Activated CD4-positive, alpha-beta T cell treated with anti-CD3 and anti-CD28 coated beads for 36 hours (primary cell): Measurements from ENCODE around the gene C1orf122. TPM values are rescaled to one million over a fixed set of nuclear protein-coding genes. Genes with fewer than 3 reads are reported as not detected.

ENCODE experiments used
- ATAC-seq: fragments of 200-7000 bp; cut with Tn5 transposase; one replicate; pipeline ENCODE4 v1.10.0; 2021; ENCODE audit warnings: mild to moderate bottlenecking, moderate library complexity
- CTCF ChIA-PET: fragments of 350-600 bp; sonication (Branson Sonifier 250); formaldehyde crosslinking; loops from one replicate; lab custom pipeline; 2021; ENCODE audit warnings: antibody characterized with exemption; lab: Charles Lee
- POLR2A ChIA-PET: fragments of 350-600 bp; sonication (Branson Sonifier 250); formaldehyde crosslinking; loops from one replicate; lab custom pipeline; 2021; ENCODE audit warnings: antibody characterized with exemption, inconsistent platforms; lab: Charles Lee
- DNase-seq: peaks from one replicate; pipeline ENCODE4 v3.0.0-alpha.2; 2020
- H3K27ac Mint-ChIP-seq: one replicate; pipeline ENCODE4 v1.8.0; 2021; ENCODE audit warnings: mixed read lengths
- H3K27me3 Mint-ChIP-seq: one replicate; pipeline ENCODE4 v1.8.0; 2021; ENCODE audit warnings: mixed read lengths
- H3K36me3 Mint-ChIP-seq: one replicate; pipeline ENCODE4 v1.8.0; 2021; ENCODE audit warnings: low read depth, mixed read lengths
- H3K4me1 Mint-ChIP-seq: one replicate; pipeline ENCODE4 v1.8.0; 2021; ENCODE audit warnings: mixed read lengths
- H3K4me3 Mint-ChIP-seq: one replicate; pipeline ENCODE4 v1.8.0; 2021; ENCODE audit warnings: mild to moderate bottlenecking, moderate library complexity, mixed read lengths
- H3K9me3 Mint-ChIP-seq: one replicate; pipeline ENCODE4 v1.8.0; 2021; ENCODE audit warnings: low read depth, mixed read lengths
- intact Hi-C, 2 experiments: fragments of 100-400 bp; cut with DNase I in 1 of 2; cut with micrococcal nuclease in 1 of 2; formaldehyde crosslinking; loops; one replicate each; pipeline versions ENCODE4 v1.14.2 to v1.15.1; 2022 to 2024; cut with DNase I, micrococcal nuclease
- total RNA-seq, 2 experiments: library from RNA; stranded (reverse); gene quantifications; one replicate each; pipeline ENCODE4 v1.2.3, GENCODE V29; 2021

Gene C1orf122
- total RNA-seq, 2 experiments from 2014 or later = 10.8 to 17.9 TPM

DNA sequence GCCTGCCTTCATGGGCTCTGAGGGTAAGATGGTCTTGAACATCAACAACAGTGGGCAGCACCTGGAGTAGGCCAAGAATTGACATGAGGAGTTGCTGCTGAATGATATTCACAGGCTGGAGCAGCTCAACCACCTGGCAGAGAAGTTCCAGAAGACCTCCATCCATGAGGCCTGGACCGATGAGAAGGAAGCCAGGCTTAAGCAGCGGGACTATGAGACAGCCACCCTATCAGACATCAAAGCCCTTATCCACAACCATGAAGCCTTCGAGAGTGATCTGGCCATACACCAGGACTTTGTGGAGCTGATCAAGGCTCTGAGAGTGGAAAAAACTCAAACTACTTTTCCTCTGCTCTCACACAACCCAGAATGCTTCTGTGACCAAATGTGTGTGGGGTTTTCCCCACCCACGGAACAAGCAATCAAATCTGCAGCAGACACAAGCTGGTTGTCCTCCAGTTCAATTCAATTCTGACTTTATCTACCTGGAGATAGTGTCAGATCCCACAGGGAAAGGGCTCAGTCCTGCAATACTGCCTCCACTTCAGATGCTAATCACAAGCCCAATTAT is 30.6 kb upstream of the C1orf122 start:
- H3K4me3 Mint-ChIP-seq = no peak overlapping the region
- no peak overlapping the region for H3K27ac Mint-ChIP-seq
- H3K4me1 Mint-ChIP-seq = peaks cover 10% of the 10 kb centered on the region
- ATAC-seq (peak; percentile 83), DNase-seq (peak; percentile 60)
- POLR2A ChIA-PET = no interaction called here
- CTCF ChIA-PET = interaction anchor here (0.7 kb wide), 1 partner anchor 8 kb away, joined by 3 read pairs; no protein-coding TSS in a partner anchor
- H3K36me3 Mint-ChIP-seq = no peaks in the 10 kb centered on the region
- peaks cover 6% of the 10 kb centered on the region for H3K27me3 Mint-ChIP-seq
- no peaks in the 10 kb centered on the region for H3K9me3 Mint-ChIP-seq
- intact Hi-C loops = no loop called here

DNA sequence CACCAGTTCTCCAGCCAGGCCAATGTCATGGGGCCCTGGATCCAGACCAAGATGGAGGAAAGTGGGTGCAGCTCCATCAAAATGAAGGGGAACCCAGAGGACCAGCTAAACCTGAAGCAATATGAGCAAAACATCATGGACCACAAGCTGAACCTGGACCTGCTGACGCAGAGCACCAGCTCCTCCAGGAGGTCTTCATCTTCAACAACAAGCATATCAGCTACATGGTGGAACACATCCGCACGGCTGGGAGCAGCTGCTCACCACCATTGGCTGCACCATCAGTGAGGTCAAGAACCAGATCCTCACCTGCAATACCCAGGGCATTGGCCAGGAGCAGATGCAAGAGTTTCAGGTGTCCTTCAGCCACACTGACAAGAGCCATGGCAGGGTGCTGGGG is 28.9 kb upstream of the C1orf122 start:
- CTCF ChIA-PET = no interaction called here
- Mint-ChIP-seq H3K4me3 (no peak overlapping the region), H3K4me1 (peaks cover 10% of the 10 kb centered on the region), H3K9me3 (no peaks in the 10 kb centered on the region), H3K36me3 (no peaks in the 10 kb centered on the region), H3K27me3 (peaks cover 5% of the 10 kb centered on the region), H3K27ac (no peak overlapping the region)
- no peak for ATAC-seq
- POLR2A ChIA-PET = no interaction called here
- DNase-seq = no peak
- intact Hi-C loops = no loop called here

DNA sequence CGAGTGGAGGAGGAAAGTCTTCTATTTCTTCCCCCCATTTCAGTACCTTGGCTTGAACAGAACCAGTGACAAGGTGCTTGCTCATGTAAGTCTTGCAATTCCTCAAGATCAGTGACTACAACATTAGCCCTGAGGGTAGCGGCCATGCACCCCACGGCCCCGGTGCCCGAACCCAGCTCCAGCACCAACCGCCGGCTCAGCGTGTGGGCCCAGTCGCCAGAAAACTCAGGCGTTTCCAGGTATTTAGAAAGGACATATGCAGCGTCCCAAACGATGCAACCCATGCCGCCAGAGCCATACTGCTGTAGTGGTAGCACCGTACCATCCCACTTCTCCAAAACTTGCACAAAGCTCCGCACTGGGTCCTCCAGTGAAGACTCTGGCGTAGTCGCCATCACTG is 25.1 kb upstream of the C1orf122 start:
- DNase-seq = no peak
- Mint-ChIP-seq H3K4me1 (peaks cover under 1% of the 10 kb centered on the region), H3K27me3 (peaks cover 19% of the 10 kb centered on the region), H3K36me3 (no peaks in the 10 kb centered on the region), H3K27ac (no peak overlapping the region), H3K4me3 (no peak overlapping the region), H3K9me3 (no peaks in the 10 kb centered on the region)
- POLR2A ChIA-PET = interaction anchor here (0.6 kb wide), 1 partner anchor 64 kb away, joined by 11 read pairs; no protein-coding TSS in a partner anchor
- CTCF ChIA-PET = interaction anchor here (1.0 kb wide), 2 partner anchors 10 to 275 kb away, joined by 3 read pairs; no protein-coding TSS in a partner anchor
- intact Hi-C loops = no loop called here
- ATAC-seq = no peak

DNA sequence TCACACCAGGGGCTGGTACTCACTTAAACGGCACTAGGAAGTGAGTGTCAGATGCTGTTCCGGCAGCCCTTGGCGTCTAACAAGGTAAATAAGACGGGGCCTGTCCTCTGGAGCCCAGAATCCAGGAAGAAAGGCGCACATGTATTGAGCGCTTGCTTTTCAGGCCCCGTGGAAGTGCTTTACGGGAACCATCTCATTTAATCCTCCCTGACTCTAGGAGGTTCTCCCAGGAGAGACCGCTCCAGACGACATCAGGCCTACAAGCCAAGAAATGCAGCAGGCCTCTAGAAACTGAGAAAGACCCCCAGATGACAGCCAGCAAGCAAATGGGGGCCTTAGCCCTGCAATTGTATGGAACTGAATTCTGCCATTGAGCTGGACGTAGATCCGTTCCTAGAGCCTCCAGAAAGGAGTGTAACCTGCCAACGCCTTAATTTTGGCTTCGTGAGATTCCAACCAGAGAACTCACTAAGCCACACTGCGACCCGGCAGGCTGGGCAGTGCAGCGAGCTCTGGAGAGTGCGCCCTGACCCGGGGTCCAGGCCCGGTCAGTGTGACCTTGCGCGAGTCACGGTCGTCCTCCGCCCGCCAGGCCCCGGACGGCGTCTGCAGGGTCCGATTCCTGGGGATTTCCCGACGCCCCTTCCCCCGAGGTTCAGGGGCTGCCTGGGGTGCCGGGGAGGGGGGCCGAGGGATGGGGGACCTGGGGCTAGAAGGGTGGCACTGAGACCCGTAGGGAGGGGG is 14.5 kb upstream of the C1orf122 start:
- Mint-ChIP-seq H3K27ac (no peak overlapping the region), H3K27me3 (peaks cover 26% of the 10 kb centered on the region), H3K36me3 (peaks cover 3% of the 10 kb centered on the region), H3K4me1 (peaks cover 14% of the 10 kb centered on the region), H3K4me3 (peak overlapping the region; percentile 23), H3K9me3 (no peaks in the 10 kb centered on the region)
- ChIA-PET POLR2A (no interaction called here), CTCF (interaction anchor here (0.7 to 1.6 kb wide), 2 partner anchors 10 to 120 kb away, joined by 3 read pairs; no protein-coding TSS in a partner anchor)
- intact Hi-C loops = loop anchor here in 1 of 2 experiments (5.0 kb wide), 1 partner anchor 36 kb away; no protein-coding TSS in a partner anchor
- DNase-seq (no peak), ATAC-seq (no peak)

DNA sequence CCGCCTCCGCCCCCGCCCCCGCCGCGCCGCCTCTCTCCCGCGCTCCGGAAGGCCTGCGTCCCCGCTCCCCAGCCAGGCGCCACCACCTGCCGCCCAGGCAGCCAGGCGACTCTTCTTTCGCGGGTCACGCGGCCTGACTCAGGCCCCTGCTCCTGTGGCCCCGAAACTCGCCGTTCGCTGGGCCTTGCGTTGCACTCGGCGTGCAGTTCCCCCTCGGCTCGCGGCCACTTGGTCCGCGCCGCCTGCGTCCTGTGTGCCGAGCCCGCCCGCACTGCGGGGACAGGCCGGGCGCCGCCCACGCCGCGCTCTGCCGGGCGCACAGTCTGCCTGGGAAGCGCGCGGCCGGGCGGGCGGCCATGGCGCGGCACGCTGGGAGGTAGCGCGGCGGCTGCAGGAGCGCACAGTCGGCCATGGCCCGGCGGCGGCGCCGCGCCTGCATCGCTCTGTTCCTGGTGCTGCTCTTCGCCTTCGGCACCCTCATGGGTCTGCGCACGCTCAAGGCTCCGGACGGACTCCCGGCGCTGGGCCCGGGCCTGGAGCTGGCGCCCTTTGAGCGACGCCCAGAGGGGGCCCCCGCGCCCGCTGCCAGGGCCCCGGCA is 13.7 kb upstream of the C1orf122 start, which contains the start of gene MANEAL:
Gene MANEAL, plus strand, starts transcription at position 75 of the 599 bp plus-strand sequence. Its CDS starts 336 bp downstream, at position 411.
- POLR2A ChIA-PET = no interaction called here
- peak; percentile 80 for ATAC-seq

DNA sequence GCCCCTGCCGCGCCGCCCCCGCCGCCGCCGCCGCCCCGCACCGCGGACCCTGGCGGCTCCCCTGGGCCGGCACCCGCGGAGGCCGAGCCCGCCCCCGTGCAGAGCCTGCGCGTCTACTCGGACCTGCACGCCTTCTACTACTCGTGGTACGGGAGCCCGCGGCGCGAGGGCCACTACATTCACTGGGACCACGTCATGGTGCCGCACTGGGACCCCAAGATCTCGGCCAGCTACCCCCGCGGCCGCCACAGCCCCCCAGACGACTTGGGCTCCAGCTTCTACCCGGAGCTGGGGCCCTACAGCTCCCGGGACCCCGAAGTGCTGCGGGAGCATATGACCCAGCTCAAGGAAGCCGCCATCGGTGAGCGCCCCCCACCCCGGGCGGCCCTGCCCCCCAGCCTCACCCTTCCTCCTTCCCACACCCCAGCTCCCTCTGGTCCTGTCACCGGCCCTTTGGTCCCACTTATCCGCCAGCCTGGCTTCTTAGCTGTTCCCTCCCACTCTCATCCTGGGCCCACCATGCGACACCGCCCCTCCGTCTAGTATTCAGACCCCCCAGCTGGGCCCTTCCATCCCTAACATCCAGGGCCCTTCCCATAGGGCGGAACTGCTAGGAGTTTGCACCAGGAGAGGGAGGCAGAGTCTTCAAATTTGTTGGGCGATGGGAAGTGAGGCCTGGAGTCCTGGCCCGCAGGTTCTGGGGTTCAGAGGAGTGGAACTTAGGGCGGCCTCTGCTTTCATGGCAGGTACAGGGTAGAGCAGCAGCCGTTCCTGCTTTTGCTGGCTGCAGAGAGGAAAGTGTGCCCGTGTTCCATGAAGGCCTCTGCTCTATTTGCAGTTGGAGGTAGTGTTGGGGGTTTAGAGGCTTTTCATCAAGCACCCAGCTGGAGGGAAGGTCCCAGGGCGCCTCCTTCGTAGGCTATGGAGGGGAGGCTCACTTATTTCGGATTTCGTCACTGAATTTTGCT is 12.9 kb upstream of the C1orf122 start:
- Mint-ChIP-seq H3K9me3 (no peaks in the 10 kb centered on the region), H3K36me3 (peaks cover 13% of the 10 kb centered on the region), H3K4me1 (peaks cover 14% of the 10 kb centered on the region), H3K27me3 (peaks cover 24% of the 10 kb centered on the region), H3K27ac (no peak overlapping the region), H3K4me3 (peak overlapping the region; percentile 60)
- ATAC-seq = no peak
- DNase-seq = no peak
- intact Hi-C loops = loop anchor here in 1 of 2 experiments (5.0 kb wide), 1 partner anchor 37 kb away; no protein-coding TSS in a partner anchor
- CTCF ChIA-PET = interaction anchor here (0.5 kb wide), 1 partner anchor 105 kb away, joined by 4 read pairs; a partner anchor contains a TSS
- POLR2A ChIA-PET = no interaction called here

More for the DNA sequence above, 13.7 kb upstream of the C1orf122 start, which contains the start of gene MANEAL:
- intact Hi-C loops = loop anchor here in 1 of 2 experiments (5.0 kb wide), 1 partner anchor 37 kb away; no protein-coding TSS in a partner anchor
- H3K27me3 Mint-ChIP-seq = peaks cover 24% of the 10 kb centered on the region
- CTCF ChIA-PET = interaction anchor here (0.5 kb wide), 1 partner anchor 104 kb away, joined by 4 read pairs; a partner anchor contains a TSS
- DNase-seq = peak; percentile 59
- H3K36me3 Mint-ChIP-seq = peaks cover 5% of the 10 kb centered on the region
- H3K27ac Mint-ChIP-seq = no peak within 1 kb of the TSS
- peak within 1 kb of the TSS; percentile 60 for H3K4me3 Mint-ChIP-seq
- H3K4me1 Mint-ChIP-seq = peaks cover 14% of the 10 kb centered on the region
- no peaks in the 10 kb centered on the region for H3K9me3 Mint-ChIP-seq

DNA sequence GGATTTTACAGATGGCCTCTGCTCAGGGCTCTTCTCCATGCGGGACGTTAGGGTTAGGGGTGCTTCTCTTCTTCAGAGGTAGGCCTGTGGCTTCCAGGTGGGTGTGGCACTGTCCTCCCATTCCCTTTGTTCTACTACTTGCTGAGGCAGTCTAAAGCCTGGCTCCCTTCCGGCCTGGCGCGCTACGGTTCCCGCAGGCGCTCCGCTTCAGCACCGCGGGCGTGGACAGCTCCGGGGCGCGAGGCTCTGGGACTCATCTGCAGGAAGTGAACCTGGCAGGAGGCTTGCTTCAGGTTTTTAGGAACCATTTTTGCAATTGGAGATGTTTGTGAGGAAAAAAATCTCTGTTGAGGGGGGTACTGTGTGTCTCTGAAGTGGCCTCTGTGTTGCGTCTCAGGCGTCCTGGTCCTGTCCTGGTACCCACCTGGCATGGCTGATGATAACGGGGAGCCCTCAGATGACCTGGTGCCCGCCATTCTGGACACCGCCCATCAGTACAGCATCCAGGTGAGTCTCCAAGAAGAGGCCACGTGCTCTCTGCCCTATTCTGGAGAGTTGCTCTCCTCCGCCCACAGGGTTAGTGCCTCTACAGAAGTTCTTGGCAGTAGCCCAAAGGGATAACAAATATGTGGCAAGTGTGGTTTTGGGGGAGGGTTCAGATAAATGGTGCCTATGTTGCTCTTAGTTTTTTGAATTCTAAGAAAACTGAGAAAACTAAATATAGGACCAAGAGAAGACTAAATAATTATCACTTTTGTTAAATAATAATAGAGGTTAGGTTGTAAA is 12.1 kb upstream of the C1orf122 start:
- CTCF ChIA-PET = interaction anchor here (1.1 to 1.8 kb wide), 2 partner anchors 29 to 38 kb away, joined by 3 to 4 read pairs; no protein-coding TSS in a partner anchor
- no peak overlapping the region for H3K27ac Mint-ChIP-seq
- DNase-seq (peak; percentile 71), ATAC-seq (peak; percentile 55)
- no peaks in the 10 kb centered on the region for H3K9me3 Mint-ChIP-seq
- H3K4me3 Mint-ChIP-seq = peak overlapping the region; percentile 60
- H3K4me1 Mint-ChIP-seq = peaks cover 14% of the 10 kb centered on the region
- H3K36me3 Mint-ChIP-seq = peaks cover 21% of the 10 kb centered on the region
- POLR2A ChIA-PET = no interaction called here
- intact Hi-C loops = no loop called here
- H3K27me3 Mint-ChIP-seq = peaks cover 22% of the 10 kb centered on the region

DNA sequence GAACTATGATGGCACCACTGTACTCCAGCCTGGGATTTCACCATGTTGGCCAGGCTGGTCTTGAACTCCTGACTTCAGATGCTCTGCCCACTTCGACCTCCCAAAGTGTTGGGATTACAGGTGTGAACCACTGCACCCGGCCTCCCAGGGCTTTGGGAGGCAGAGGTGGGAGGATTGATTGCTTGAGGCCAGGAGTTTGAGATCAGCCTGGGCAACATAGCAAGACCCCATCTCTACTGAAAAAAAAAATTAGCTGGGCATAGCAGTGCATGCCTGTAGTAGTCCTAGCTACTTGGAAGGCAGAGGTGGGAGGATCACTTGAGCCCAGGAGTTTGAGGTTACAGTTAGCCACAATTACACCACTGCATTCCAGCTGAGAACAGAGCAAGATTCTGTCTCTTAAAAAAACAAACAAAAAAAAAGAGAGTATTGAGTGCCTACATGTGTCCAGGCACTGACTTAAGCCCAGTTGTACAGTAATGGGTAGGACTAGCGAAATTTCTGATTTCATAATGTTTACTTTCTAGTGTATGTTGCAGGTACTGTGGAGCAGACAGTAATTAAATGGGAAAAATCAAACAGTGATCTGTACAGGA is 9.7 kb upstream of the C1orf122 start:
- Mint-ChIP-seq H3K4me1 (peaks cover 14% of the 10 kb centered on the region), H3K27ac (peak overlapping the region; percentile 10), H3K36me3 (peaks cover 33% of the 10 kb centered on the region), H3K9me3 (no peaks in the 10 kb centered on the region), H3K4me3 (no peak overlapping the region), H3K27me3 (peaks cover 11% of the 10 kb centered on the region)
- DNase-seq = no peak
- POLR2A ChIA-PET = interaction anchor here (0.9 kb wide), 1 partner anchor 11 kb away, joined by 3 read pairs; the partner anchor contains the start of gene YRDC
- CTCF ChIA-PET = interaction anchor here (1.8 kb wide), 1 partner anchor 41 kb away, joined by 4 read pairs; no protein-coding TSS in a partner anchor
- no peak for ATAC-seq
- intact Hi-C loops = no loop called here

DNA sequence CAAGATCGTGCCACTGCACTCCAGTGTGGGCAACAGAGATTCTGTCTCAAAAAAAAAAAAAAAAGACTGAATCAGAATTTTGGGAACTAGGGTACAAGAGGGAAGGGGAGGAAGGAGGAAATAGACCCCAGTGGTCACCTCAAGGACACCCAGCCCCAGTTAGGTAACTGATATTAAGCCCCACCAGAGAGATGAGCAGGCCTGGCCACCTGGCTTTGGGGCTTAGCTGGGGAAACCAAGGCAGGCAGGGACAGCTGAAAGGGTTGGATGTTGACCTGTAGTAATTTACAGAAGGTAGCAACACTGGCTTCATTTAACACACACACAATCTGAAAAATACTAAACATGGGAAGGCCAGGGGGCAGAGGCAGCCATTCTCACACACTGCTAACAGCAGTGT is 5.2 kb upstream of the C1orf122 start:
- ChIA-PET POLR2A (no interaction called here), CTCF (no interaction called here)
- intact Hi-C loops = no loop called here
- no peak for ATAC-seq
- Mint-ChIP-seq H3K4me3 (no peak overlapping the region), H3K27ac (no peak overlapping the region), H3K27me3 (no peaks in the 10 kb centered on the region), H3K9me3 (no peaks in the 10 kb centered on the region), H3K4me1 (peaks cover 12% of the 10 kb centered on the region), H3K36me3 (peaks cover 75% of the 10 kb centered on the region)
- no peak for DNase-seq
